Hindlimb muscle (tissue), 1 donor: ENCODE results near the gene C3orf80. TPM values are rescaled to one million over a fixed set of nuclear protein-coding genes. Genes with fewer than 3 reads are reported as not detected.
"Not testable (repeated sequence)": the region's sequence is repeated elsewhere in the genome, so short reads cannot be mapped to it uniquely, and the experiment has no call there.

Experiments used
- DNase-seq: peaks from one replicate; pipeline ENCODE4 v3.0.0-alpha.2; 2013
- polyA plus RNA-seq: library from polyadenylated mRNA; unstranded; fragments of 120-200 nt; gene quantifications from one replicate; pipeline ENCODE4 v1.2.1, GENCODE V29; 2013; ENCODE audit not compliant: insufficient read length

C3orf80 gene
- polyA plus RNA-seq, 1 donor, result not detected

DNA sequence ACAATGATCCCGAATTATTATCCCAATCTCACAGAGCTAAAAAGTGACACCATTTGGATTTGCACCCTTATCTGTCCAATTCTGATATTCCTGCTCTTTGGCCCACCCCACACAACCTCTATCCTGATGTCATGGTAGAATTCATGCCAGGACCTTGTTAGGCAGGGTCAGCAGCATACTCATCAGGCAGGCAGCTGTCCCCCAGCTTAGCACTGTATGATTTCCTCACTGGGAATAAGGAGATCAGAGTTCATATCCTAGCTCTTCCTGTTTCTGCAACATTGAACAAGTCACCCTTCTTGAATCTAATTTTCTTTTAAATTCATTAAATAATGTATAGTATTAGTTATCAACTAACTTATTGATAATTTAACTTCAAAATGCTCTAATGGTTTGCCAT, 12.0 kb upstream of the C3orf80 start:
- no peak for DNase-seq

DNA sequence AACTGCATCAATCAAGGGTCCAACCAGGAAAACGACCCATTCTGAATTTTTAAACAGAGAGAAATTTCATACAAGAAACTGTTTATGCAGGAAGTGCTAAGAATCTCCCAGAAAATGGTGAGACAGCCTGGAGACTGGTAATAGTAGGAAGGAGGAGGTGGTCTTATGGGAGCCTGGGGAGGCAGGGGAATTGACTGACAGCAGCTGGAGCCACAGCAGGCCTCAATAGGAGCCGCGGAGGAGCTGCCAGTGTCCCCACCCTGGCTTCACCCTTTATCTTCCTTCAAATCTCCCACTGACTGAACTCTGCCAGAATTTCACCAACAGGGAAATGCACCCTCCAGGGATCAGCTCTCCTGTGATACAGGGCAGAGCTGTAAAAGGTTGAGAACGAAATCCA, 7.5 kb upstream of the C3orf80 start:
- DNase-seq, result no peak

DNA sequence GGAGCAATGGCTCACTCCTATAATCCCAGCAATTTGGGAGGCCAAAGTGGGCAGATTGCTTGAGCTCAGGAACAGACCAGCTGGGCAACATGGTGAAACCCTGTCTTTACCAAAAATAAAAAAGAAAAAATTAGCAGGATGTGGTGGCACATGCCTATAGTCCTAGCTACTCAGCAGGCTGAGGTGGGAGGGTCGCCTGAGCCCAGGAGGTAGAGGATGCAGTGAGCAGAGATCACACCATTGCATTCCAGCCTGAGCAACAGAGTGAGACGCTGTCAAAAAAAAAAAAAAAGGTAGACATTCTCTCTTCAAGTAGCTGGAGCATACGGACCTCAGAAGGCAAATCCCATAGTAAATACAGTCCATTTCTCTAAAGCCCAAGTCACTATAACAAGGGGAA, 7.1 kb upstream of the C3orf80 start:
- DNase-seq, result no peak

DNA sequence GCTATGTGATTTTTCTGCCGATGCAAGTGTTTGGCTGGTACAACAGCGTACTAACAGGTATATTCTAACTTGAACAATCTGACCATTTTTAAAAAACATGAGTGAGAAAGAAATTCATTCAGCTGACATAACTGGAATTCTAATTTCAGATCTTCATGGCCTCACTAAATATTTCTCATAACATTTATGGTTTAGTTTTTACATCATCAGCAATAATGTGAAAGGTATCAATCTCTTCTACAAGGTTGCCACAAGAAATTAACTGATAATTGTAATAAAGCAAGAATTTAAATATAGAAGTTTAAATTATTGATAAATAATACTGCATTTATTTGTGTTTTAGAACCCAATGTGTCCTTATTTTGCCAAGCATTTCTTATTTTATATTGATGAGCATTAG, 5.2 kb upstream of the C3orf80 start:
- no peak for DNase-seq

DNA sequence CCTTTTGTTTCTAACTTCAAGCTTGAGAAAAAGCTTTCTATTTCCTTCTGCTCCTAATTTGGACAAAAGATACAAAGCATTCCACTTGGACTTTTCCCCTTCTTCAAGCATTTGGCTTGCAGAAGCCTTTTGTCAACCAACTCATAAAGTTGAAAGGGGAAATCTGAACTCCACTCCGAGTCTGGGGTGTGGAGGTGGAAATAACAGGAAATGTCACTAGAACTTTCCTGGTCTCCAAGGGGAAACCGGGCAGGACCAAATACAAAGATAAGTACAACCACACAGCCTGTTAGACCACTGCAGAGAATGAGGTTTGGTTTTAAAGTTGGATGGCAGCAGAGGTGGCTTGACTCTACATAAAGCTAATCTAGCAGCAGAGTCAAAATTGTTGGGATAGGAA, 4.2 kb upstream of the C3orf80 start:
- DNase-seq, result no peak

DNA sequence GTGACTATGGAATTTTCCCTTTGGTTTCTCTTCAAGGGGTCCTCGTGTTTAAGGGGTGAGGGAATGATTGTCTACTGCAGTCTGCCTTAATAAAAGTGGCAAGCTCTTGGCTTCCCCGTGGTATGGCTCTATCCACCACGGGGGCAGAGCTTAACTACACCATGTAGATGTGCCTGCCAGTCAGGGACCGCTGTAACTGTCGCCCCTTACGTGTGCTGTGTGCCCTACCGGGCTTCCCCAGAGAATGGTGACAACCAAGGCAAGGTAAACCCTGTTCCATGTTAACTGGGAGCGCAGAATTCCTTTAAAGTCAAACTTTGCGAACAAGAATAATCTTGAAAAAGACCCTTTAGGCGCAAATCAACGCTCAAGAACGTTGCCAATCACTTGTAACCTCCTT, 966 bp upstream of the C3orf80 start:
- no peak for DNase-seq

DNA sequence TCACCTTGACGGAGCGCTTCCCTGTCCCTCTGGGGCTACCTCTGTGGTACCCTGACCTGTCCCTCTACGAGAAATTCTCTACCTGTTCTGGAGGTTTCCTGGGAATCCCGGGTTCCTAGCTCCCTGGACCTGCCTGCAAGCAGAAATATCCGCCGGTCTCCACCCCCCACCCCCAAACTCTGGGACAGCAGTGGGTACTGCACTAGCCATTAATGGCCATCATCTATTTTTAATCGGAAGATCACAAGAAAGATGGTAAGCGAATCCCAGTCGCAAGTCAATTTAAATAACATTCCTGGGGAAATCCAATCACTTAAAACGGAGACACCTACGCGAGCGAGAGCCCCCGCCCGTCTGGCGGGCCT, 429 bp upstream of the C3orf80 start:
- no peak for DNase-seq

DNA sequence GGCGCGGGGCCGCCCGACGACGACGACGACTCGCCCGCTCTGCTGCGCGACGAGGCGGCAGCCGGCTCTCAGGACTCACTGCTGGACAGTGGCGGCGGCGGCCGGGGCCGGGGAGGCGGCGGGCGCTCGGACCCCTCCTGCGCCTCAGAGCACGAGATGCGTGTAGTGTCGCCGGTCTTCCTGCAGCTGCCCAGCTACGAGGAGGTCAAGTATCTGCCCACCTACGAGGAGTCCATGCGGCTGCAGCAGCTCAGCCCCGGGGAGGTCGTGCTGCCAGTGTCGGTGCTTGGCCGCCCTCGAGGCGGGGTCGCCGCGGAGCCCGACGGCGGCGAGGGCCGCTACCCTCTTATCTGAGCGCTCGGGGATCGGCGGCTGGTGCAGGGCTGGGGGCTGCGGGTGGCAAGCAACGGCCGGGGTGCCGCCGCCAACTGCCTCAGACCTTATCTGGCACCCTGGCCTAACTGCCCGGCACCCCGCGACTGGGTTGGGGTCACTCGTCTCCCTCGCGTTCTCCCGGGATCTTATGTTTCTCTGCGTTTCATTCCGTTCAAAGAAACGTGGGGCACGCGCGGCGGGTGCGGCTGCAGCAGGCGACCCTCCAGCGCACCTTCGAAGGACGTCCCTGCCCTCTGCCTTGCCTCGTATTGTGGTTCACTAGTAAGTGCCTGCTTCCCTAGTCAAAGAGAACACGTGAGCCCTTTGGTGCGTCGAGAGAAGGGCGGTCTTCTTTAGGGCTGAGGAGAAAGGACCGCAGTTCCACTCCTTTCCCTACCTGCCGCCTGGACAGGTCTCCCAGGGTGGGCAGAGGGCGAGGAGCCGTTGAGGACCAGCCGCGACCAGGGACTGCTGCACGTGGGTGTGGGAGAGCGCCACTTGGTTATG, 1.0 kb downstream of the C3orf80 start:
- no peak for DNase-seq

DNA sequence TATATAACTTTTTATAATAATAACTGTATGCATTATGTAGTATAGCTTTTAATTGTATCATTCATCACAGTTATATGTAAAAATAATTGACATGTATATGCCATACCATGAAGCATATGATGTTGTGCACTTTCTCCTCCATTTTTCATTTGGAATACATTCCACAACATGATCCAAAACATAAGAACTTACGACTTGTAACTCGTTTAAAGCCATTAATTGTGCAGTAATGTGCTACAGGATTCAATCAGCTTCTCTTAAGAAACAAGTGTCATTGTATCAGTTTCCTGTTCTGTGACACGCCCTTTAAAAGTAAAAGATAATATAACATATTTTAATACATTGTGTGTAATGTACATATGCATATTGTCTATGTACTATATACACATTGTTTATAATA, 2.2 kb downstream of the C3orf80 start:
- DNase-seq, result no peak

DNA sequence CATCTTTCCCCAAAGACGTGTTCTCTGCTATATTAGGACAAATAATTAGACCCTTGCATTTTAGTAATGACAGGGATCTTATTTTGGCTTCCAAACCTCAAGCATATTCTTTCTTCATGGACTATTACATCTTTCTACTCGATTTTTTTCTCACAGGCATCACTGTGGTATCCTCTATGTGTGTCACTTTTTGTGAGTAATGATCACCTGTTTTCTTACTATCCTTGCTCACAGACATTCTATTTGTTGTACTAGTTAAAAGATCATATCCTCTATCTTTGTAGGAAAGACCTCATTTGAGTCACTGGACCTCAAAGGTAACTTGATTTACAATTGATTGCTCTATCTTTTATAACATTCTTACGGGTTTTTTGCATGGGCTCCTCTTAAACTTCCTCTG, 6.8 kb downstream of the C3orf80 start:
- no peak for DNase-seq

DNA sequence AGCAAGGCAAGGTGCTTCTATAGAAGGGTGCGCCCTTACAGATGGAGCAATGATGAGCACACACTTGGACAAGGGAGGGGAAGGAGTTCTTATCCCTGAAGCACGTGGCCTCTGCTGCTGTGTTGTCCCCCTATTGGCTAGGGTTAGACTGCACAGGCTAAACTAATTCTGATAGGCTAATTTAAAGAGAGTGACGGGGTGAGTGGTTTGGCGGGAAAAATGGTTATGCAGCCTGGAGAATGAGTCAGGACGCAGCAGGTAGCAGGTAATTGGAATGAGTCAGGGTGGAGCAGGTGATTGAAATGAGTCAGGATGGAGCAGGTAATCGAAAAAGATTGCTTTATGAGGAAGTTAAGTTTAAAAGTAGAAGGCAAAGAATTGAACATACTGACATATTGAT, 15.5 kb downstream of the C3orf80 start:
- not testable (repeated sequence) for DNase-seq

DNA sequence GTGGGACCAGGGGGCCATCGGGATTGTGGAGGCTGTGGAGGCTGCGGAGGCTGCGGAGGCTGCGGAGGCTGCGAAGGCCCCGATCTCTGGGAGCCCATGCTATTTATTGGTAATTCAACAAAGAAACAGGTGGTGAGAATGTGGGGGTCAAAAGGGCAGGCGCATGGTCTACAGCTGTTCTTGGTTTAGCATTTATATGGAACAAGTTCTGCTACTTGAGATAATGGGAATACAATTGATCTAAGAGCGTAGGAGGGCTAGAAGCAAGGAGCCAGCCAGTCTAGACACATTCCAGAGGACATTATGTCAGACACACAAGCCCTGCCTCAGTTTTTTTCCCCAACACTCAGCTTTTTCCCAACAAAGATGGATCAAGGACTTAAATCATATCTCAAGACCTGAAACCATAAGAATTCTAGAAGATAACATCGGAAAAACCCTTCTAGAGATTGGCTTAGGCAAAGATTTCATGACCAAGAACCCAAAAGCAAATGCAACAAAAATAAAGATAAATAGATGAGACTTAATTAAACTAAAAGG, 20.1 kb downstream of the C3orf80 start:
- no peak for DNase-seq

DNA sequence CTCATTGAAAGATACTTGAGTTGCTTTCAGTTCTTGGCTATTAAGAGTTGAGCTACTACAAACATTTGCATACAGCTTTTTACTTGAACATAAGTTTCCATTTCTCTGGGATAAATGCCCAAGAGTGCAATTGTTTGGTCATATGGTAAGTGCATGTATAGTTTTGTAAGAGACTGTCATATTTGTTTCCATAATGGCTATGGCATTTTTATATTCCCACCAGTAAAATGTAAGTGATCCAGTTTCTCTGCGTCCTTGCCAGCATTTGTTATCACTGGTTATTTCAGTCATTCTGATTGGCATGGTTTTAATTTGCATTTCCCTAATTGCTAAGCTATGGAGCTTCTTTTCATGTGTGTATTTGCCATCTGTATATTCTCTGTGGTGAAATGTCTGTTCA, 22.5 kb downstream of the C3orf80 start:
- DNase-seq, result no peak

DNA sequence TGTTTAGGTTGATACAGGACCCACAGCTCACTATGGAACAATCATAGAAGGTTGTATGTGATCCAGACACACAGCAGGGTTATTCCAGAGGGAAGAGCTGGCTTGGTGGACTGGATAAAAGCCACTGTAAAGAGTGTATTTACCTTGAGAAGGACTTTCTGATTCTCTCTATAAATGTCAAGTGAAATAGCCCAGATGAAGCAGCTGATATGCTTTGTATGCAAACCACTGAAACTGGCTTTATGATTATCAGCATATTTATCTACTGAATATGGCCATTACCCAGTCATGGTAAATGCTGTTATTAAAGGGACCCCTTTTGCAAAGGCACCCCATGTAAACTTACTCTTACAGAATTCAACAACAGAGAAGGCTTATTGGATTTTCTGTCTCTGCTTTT, 28.1 kb downstream of the C3orf80 start:
- DNase-seq, result no peak

DNA sequence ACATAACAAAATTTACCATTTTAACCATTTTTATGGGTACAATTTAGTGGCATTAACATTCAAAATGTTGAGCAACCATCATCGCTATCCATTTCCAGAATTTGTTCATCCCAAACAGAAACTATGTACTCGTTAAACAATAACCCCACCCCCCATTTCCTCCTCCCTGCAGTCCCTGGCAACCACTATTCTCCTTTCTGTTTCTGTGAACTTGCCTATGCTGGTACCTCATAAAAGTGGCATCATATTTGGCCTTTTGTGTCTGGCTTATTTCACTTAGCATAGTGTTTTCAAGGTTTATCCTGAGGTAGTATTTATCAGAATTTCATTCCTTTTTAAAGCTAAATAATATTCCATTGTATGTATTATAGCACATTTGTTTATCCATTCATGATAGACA, 32.4 kb downstream of the C3orf80 start:
- no peak for DNase-seq

DNA sequence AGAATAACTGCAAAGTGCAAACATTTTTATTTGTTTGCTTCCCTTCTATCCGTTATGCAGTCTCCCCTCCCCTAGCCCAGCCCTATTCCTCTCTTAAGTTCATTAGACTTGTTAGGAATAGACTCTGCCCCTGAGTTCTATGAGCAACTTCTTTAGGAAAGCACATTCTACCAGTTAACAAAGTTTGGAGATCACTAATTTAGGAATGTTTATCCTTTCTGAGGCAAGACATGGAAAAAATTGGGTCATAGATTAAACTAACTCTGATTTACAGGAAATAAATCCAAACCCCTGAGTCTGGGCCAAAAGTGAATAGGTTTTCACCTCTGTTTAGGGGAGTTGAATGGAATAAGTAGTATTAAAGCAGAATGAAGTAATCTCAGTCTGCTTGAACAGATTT, 34.4 kb downstream of the C3orf80 start:
- DNase-seq, result no peak

DNA sequence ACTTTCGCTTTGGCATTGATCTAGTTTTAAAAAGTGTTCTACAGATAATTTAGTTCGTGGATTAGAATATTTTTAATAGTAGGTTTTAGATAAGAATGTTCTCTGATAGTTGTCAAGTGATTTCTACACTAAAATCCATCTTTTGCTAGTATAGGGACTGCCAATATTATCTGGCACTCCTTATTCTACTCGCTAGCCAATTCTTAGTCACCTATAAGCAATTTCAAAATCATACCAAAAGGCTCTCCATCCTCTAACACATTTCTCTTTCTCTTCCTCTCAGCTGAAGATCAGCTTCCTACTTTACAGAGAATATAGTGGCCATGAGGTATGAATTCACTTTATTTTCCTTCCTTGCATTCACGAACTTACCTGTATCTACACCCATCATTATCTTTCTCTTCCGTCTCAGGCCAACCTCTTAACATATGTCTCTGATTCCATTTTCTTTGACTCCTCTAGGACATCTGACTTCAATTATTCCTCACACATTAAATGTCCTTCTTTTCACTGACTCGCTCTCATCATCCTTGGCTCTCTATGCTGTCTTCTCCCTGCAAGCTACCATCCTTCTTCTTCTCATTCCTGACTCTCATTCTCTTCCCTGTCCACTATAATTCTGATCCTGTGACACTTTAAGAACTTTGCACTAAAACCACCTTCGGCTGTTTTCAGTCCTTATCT, 35.5 kb downstream of the C3orf80 start:
- no peak for DNase-seq

DNA sequence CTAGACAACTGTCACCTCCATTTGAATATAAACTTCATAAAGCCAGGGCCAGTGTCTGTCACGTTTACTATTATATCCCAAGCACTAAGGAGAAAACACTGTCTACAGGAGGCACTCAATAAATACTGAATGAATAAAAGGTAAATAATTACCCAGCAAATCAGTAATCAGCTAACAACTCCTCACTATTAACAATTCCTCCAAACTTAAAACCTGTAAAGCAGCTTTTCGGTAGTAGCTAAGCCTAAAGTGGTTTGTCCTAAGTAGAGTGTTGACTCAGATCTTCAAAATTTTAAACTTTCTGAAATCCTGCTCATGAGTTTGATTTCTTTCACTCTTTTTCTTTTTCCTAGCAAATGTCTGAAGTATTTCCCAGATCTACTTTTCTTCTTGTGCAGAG, 39.9 kb downstream of the C3orf80 start:
- no peak for DNase-seq

Other genes starting within 250 kb of the C3orf80 start
- 0.76 TPM for gene IL12A, start 236.6 kb upstream of the C3orf80 start, polyA plus RNA-seq
- gene IFT80, start 173.8 kb downstream of the C3orf80 start, polyA plus RNA-seq, result 23.0 TPM
- gene SMC4, start 174.2 kb downstream of the C3orf80 start, polyA plus RNA-seq, result 49.5 TPM
- 8.3 TPM for gene TRIM59, start 224.4 kb downstream of the C3orf80 start, polyA plus RNA-seq